ENCODE measurements around the gene MTRFR. TPM values are rescaled to one million over a fixed set of nuclear protein-coding genes. Genes with fewer than 3 reads are reported as not detected.

The MTRFR gene
- polyA plus RNA-seq, 1 donor (not counting 4 experiments of a cell fraction or from before 2014, with no cell fraction given) = 8.5 TPM

DNA sequence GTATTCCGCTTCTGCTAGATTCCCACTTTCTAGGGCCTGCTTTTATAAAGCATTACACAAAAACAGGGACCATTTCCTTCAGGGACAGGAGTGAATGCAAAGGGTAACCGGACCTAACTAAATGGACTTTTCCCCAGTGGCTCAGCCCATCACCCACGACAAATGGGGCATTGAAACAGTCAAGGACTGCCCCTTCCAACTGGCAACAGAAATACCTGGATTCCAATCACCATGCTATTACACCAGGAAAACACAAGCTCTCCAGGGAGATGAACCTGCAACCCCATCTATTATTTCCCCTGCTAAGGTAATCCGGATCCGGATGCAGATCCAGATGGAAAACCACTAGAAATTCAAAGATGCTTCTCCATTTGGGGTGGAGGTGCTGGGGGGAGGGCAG lies 1.3 kb upstream of the MTRFR start:
- H3K4me1 ChIP-seq (ENCODE audit: control insufficient read depth, extremely low read depth, insufficient read depth, low read length) = peaks cover 19% of the 10 kb centered on the region
- no peak for FAIRE-seq

DNA sequence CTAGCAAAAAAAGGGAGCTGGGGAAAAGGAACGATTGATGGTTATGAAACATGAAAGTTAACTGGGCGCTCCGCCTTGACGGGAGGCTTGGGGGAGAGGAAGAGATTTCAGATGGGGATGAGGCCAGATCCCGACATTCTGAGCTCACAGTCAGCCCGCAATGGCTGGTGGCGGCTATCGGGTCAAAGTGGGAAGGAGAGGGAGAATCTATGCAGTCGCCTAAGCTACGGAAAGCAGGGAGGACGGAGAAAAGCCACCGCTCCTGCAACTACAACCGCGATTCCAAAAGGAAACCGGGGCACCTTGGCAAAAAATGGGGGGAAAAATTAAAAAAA lies 797 bp upstream of the MTRFR start:
- peak overlapping the region; percentile 95 for H2AFZ ChIP-seq (ENCODE audit: control insufficient read depth, low read length)
- peak overlapping the region; percentile 85 for H3K9ac ChIP-seq (ENCODE audit: control insufficient read depth, extremely low read depth, insufficient read depth, low read length)
- H3K4me1 ChIP-seq (ENCODE audit: control insufficient read depth, extremely low read depth, insufficient read depth, low read length) = peaks cover 19% of the 10 kb centered on the region
- no peaks in the 10 kb centered on the region for H3K27me3 ChIP-seq (ENCODE audit: control insufficient read depth, extremely low read depth, insufficient read depth, low read length)
- no peak for DNase-seq (ENCODE audit: low read depth, low spot score)
- H3K4me3 ChIP-seq (ENCODE audit: control insufficient read depth in 2 of 3, extremely low read depth in 1 of 3, insufficient read depth in 2 of 3, low read depth in 1 of 3, low read length in 3 of 3) = peak overlapping the region; percentile 66 to 98 (median 97)
- H3K9me3 ChIP-seq (ENCODE audit: control insufficient read depth, low read depth, low read length) = no peaks in the 10 kb centered on the region
- H3K36me3 ChIP-seq (ENCODE audit: control insufficient read depth in 2 of 2, extremely low read depth in 1 of 2, insufficient read depth in 2 of 2, low read length in 2 of 2) = peaks cover 3 to 9% of the 10 kb centered on the region in 2 experiments
- no peaks in the 10 kb centered on the region for H3K9me1 ChIP-seq (ENCODE audit: control insufficient read depth, extremely low read depth, insufficient read depth, low read length)
- H3K4me2 ChIP-seq (ENCODE audit: control insufficient read depth, extremely low read depth, insufficient read depth, low read depth, low read length) = peak overlapping the region; percentile 90
- H3K27ac ChIP-seq (ENCODE audit: control insufficient read depth, insufficient read depth, low read length) = peak overlapping the region; percentile 76
- TF ChIP-seq CTCF (optimal IDR thresholded peaks at IDR 0.05 in 1 of 3, IDR thresholded peaks at IDR 0.05 in 1 of 3, conservative IDR thresholded peaks at IDR 0.05 in 1 of 3; ENCODE audit: extremely low read depth in 1 of 3, insufficient read depth in 2 of 3, low read length in 3 of 3) (no peak), EZH2 (IDR thresholded peaks at IDR 0.05; ENCODE audit: low read length) (no peak)
- FAIRE-seq = no peak
- H3K79me2 ChIP-seq (ENCODE audit: control insufficient read depth, insufficient read depth, low read length) = peaks cover 41% of the 10 kb centered on the region
- dilution Hi-C loops (cut with MboI; ENCODE audit: extremely low pct_ligation_motif_present, low sequenced_read_pairs) = no loop called here
- H4K20me1 ChIP-seq (ENCODE audit: control insufficient read depth, extremely low read depth, insufficient read depth, low read length) = no peaks in the 10 kb centered on the region

More for the DNA sequence above, 1.3 kb upstream of the MTRFR start:
- H2AFZ ChIP-seq (ENCODE audit: control insufficient read depth, low read length) = peak overlapping the region; percentile 95
- H3K4me2 ChIP-seq (ENCODE audit: control insufficient read depth, extremely low read depth, insufficient read depth, low read depth, low read length) = peak overlapping the region; percentile 90
- H3K4me3 ChIP-seq (ENCODE audit: control insufficient read depth in 2 of 3, extremely low read depth in 1 of 3, insufficient read depth in 2 of 3, low read depth in 1 of 3, low read length in 3 of 3) = peak overlapping the region; percentile 66 to 98 (median 97)
- no peaks in the 10 kb centered on the region for H3K9me1 ChIP-seq (ENCODE audit: control insufficient read depth, extremely low read depth, insufficient read depth, low read length)
- peaks cover 3 to 9% of the 10 kb centered on the region in 2 experiments for H3K36me3 ChIP-seq (ENCODE audit: control insufficient read depth in 2 of 2, extremely low read depth in 1 of 2, insufficient read depth in 2 of 2, low read length in 2 of 2)
- TF ChIP-seq CTCF (optimal IDR thresholded peaks at IDR 0.05 in 1 of 3, IDR thresholded peaks at IDR 0.05 in 1 of 3, conservative IDR thresholded peaks at IDR 0.05 in 1 of 3; ENCODE audit: extremely low read depth in 1 of 3, insufficient read depth in 2 of 3, low read length in 3 of 3) (no peak), EZH2 (IDR thresholded peaks at IDR 0.05; ENCODE audit: low read length) (no peak)
- H3K27me3 ChIP-seq (ENCODE audit: control insufficient read depth, extremely low read depth, insufficient read depth, low read length) = no peaks in the 10 kb centered on the region
- H3K9me3 ChIP-seq (ENCODE audit: control insufficient read depth, low read depth, low read length) = no peaks in the 10 kb centered on the region
- H4K20me1 ChIP-seq (ENCODE audit: control insufficient read depth, extremely low read depth, insufficient read depth, low read length) = no peaks in the 10 kb centered on the region
- no peak for DNase-seq (ENCODE audit: low read depth, low spot score)
- peak overlapping the region; percentile 76 for H3K27ac ChIP-seq (ENCODE audit: control insufficient read depth, insufficient read depth, low read length)
- dilution Hi-C loops (cut with MboI; ENCODE audit: extremely low pct_ligation_motif_present, low sequenced_read_pairs) = no loop called here
- H3K9ac ChIP-seq (ENCODE audit: control insufficient read depth, extremely low read depth, insufficient read depth, low read length) = peak overlapping the region; percentile 85
- peaks cover 41% of the 10 kb centered on the region for H3K79me2 ChIP-seq (ENCODE audit: control insufficient read depth, insufficient read depth, low read length)

All from keratinocyte (primary cell).